ENCODE results near the gene NFE2L1. TPM values are rescaled to one million over a fixed set of nuclear protein-coding genes. Genes with fewer than 3 reads are reported as not detected.
A peak's percentile ranks its signal among the peaks of the same experiment; 100 is the strongest.
"Not testable (repeated sequence)": the region's sequence is repeated elsewhere in the genome, so short reads cannot be mapped to it uniquely, and the experiment has no call there.

The NFE2L1 gene
- total RNA-seq = 144 and 165 TPM in 2 replicates

- Histone ChIP-seq H3K79me2 (ENCODE audit: insufficient read depth, low read length) (peaks cover 50% of the 10 kb centered on the region), H3K9me3 (ENCODE audit: low read depth, low read length) (no peaks in the 10 kb centered on the region)
Measured at GRCh38 chr17:48047741-48048383, at the start of gene NFE2L1. Gene NFE2L1, plus strand, starts transcription at chr17:48048359. Its CDS starts 2,760 bp downstream, at chr17:48051119.

GRCh38 chr17:47999582-47999981, 48.6 kb upstream of the NFE2L1 start:
- H3K4me2 ChIP-seq (ENCODE audit: insufficient read depth, low read length) = no peak overlapping the region
- H3K4me3 ChIP-seq (ENCODE audit: insufficient read depth, low read length) = no peak overlapping the region
- no peaks in the 10 kb centered on the region for H4K20me1 ChIP-seq (ENCODE audit: insufficient read depth, low read length)
- peak overlapping the region; percentile 60 for H2AFZ ChIP-seq (ENCODE audit: low read length)
- no peaks in the 10 kb centered on the region for H3K9me3 ChIP-seq (ENCODE audit: low read depth, low read length)
- no peaks in the 10 kb centered on the region for H3K79me2 ChIP-seq (ENCODE audit: insufficient read depth, low read length)
- no peaks in the 10 kb centered on the region for H3K36me3 ChIP-seq (ENCODE audit: insufficient read depth, low read length)
- peak overlapping the region; percentile 12 for H3K27ac ChIP-seq (ENCODE audit: low read depth, low read length)
- H3K27me3 ChIP-seq (ENCODE audit: insufficient read depth, low read length) = no peaks in the 10 kb centered on the region
- no peak for TF ChIP-seq CTCF (IDR thresholded peaks at IDR 0.05; ENCODE audit: extremely low read depth, low read depth, low read length)
- peak; percentile 91 for DNase-seq (ENCODE audit: insufficient read length, low spot score, missing footprints)
- peaks cover 17% of the 10 kb centered on the region for H3K4me1 ChIP-seq (ENCODE audit: insufficient read depth, low read length)

More at GRCh38 chr17:48047741-48048383, at the start of gene NFE2L1:
- H3K36me3 ChIP-seq (ENCODE audit: insufficient read depth, low read length) = peaks cover 8% of the 10 kb centered on the region
- no peaks in the 10 kb centered on the region for H3K27me3 ChIP-seq (ENCODE audit: insufficient read depth, low read length)
- H3K4me2 ChIP-seq (ENCODE audit: insufficient read depth, low read length) = peak within 1 kb of the TSS; percentile 100
- peak; percentile 97 for DNase-seq (ENCODE audit: insufficient read length, low spot score, missing footprints)
- no peak for TF ChIP-seq CTCF (IDR thresholded peaks at IDR 0.05; ENCODE audit: extremely low read depth, low read depth, low read length)
- peak within 1 kb of the TSS; percentile 84 for H2AFZ ChIP-seq (ENCODE audit: low read length)
- peak within 1 kb of the TSS; percentile 84 for H3K4me3 ChIP-seq (ENCODE audit: insufficient read depth, low read length)
- peaks cover 24% of the 10 kb centered on the region for H4K20me1 ChIP-seq (ENCODE audit: insufficient read depth, low read length)
- H3K4me1 ChIP-seq (ENCODE audit: insufficient read depth, low read length) = peaks cover 69% of the 10 kb centered on the region
- H3K27ac ChIP-seq (ENCODE audit: low read depth, low read length) = peak within 1 kb of the TSS; percentile 98

GRCh38 chr17:48001197-48001596, 47.0 kb upstream of the NFE2L1 start:
- Histone ChIP-seq H3K9me3 (ENCODE audit: low read depth, low read length) (no peaks in the 10 kb centered on the region), H3K36me3 (ENCODE audit: insufficient read depth, low read length) (no peaks in the 10 kb centered on the region), H4K20me1 (ENCODE audit: insufficient read depth, low read length) (no peaks in the 10 kb centered on the region), H3K27ac (ENCODE audit: low read depth, low read length) (no peak overlapping the region), H3K79me2 (ENCODE audit: insufficient read depth, low read length) (no peaks in the 10 kb centered on the region), H3K4me1 (ENCODE audit: insufficient read depth, low read length) (peaks cover 24% of the 10 kb centered on the region), H3K27me3 (ENCODE audit: insufficient read depth, low read length) (no peaks in the 10 kb centered on the region), H2AFZ (ENCODE audit: low read length) (no peak overlapping the region), H3K4me2 (ENCODE audit: insufficient read depth, low read length) (no peak overlapping the region), H3K4me3 (ENCODE audit: insufficient read depth, low read length) (no peak overlapping the region)
- TF ChIP-seq CTCF (IDR thresholded peaks at IDR 0.05; ENCODE audit: extremely low read depth, low read depth, low read length) = no peak
- peak; percentile 46 for DNase-seq (ENCODE audit: insufficient read length, low spot score, missing footprints)

- not testable (repeated sequence) for H3K9me3 ChIP-seq (ENCODE audit: low read depth, low read length); DNase-seq (ENCODE audit: insufficient read length, low spot score, missing footprints); H3K4me2 ChIP-seq (ENCODE audit: insufficient read depth, low read length); H4K20me1 ChIP-seq (ENCODE audit: insufficient read depth, low read length); H3K4me3 ChIP-seq (ENCODE audit: insufficient read depth, low read length); H3K27ac ChIP-seq (ENCODE audit: low read depth, low read length); H3K79me2 ChIP-seq (ENCODE audit: insufficient read depth, low read length); H3K36me3 ChIP-seq (ENCODE audit: insufficient read depth, low read length); H3K27me3 ChIP-seq (ENCODE audit: insufficient read depth, low read length); H2AFZ ChIP-seq (ENCODE audit: low read length)
- H3K4me1 ChIP-seq (ENCODE audit: insufficient read depth, low read length) = peaks cover 24% of the 10 kb centered on the region
Measured at GRCh38 chr17:48001657-48002056, 46.5 kb upstream of the NFE2L1 start.
